Fibroblast of lung (primary cell): ENCODE measurements around the gene PPP4C. TPM values are rescaled to one million over a fixed set of nuclear protein-coding genes. Genes with fewer than 3 reads are reported as not detected.

ENCODE experiments used
- DNase-seq, 2 donors: peaks; one replicate each; pipeline versions ENCODE4 v3.0.0 to v3.0.0-alpha.2; 2010; ENCODE audit warnings: low read depth in 2 of 2
- H2AFZ ChIP-seq: 2 replicates; pipeline ENCODE4 v1.5.1; 2012; ENCODE audit warnings: low read length, control low read depth, inconsistent platforms
- H3K27ac ChIP-seq: 2 replicates; pipeline ENCODE4 v1.5.1; 2011; ENCODE audit warnings: low read length, control low read depth; ENCODE audit not compliant: insufficient read depth
- H3K27me3 ChIP-seq: 2 replicates; pipeline ENCODE4 v1.5.1; 2011; ENCODE audit warnings: mild to moderate bottlenecking, low read length; ENCODE audit not compliant: control insufficient read depth, insufficient read depth
- H3K36me3 ChIP-seq: 2 replicates; pipeline ENCODE4 v1.5.1; 2011; ENCODE audit warnings: low read length; ENCODE audit not compliant: control insufficient read depth, insufficient read depth
- H3K4me1 ChIP-seq: 2 replicates; pipeline ENCODE4 v1.5.1; 2011; ENCODE audit warnings: low read length; ENCODE audit not compliant: control insufficient read depth, insufficient read depth; ENCODE audit errors: extremely low read depth
- H3K4me2 ChIP-seq: 2 replicates; pipeline ENCODE4 v1.5.1; 2011; ENCODE audit warnings: low read length, control low read depth; ENCODE audit not compliant: insufficient read depth; ENCODE audit errors: extremely low read depth
- H3K4me3 ChIP-seq, 4 experiments: fragments of 200-600 bp in 1 of 4; sonication (generic) in 1 of 4; replicated peaks in 1 of 4; 2 replicates each; pipeline ENCODE4 v1.5.1; 2011 to 2016; ENCODE audit warnings: low read length in 4 of 4, low read depth in 3 of 4, mild to moderate bottlenecking in 3 of 4, control low read depth in 2 of 4, inconsistent platforms in 1 of 4, mixed read lengths in 1 of 4; ENCODE audit not compliant: insufficient read depth in 1 of 4; ENCODE audit errors: control extremely low read depth in 1 of 4
- H3K79me2 ChIP-seq: 2 replicates; pipeline ENCODE4 v1.5.1; 2012; ENCODE audit warnings: mild to moderate bottlenecking, low read length, inconsistent platforms; ENCODE audit not compliant: control insufficient read depth, insufficient read depth
- H3K9ac ChIP-seq: 2 replicates; pipeline ENCODE4 v1.5.1; 2011; ENCODE audit warnings: mild to moderate bottlenecking, low read length, control low read depth; ENCODE audit not compliant: insufficient read depth
- H3K9me3 ChIP-seq: 2 replicates; pipeline ENCODE4 v1.5.1; 2012; ENCODE audit warnings: low read depth, low read length; ENCODE audit not compliant: control insufficient read depth, insufficient read depth
- H4K20me1 ChIP-seq: 2 replicates; pipeline ENCODE4 v1.5.1; 2011; ENCODE audit warnings: low read length; ENCODE audit not compliant: control insufficient read depth, insufficient read depth; ENCODE audit errors: extremely low read depth
- EZH2 ChIP-seq: IDR thresholded peaks from 2 replicates; pipeline ENCODE4 v1.5.1; 2012; ENCODE audit warnings: low read length, control low read depth, mild to moderate bottlenecking; ENCODE audit errors: missing control alignments
- polyA minus RNA-seq: library from RNA; depleted of rRNA, polyadenylated mRNA; stranded (reverse); fragments of >200 nt; gene quantifications from 2 replicates; pipeline ENCODE4 v1.2.3, GENCODE V29; 2011; ENCODE audit warnings: low replicate concordance
- polyA plus RNA-seq, 2 donors: library from polyadenylated mRNA; depleted of rRNA in 1 of 2; stranded (reverse) in 1 of 2; unstranded in 1 of 2; fragments of >200 nt; gene quantifications; 2 replicates each; pipeline ENCODE4 v1.2.1, GENCODE V29; 2011 to 2012; ENCODE audit warnings: missing spikeins in 1 of 2
- total RNA-seq: library from RNA; depleted of rRNA; stranded (reverse); fragments of >200 nt; gene quantifications from 2 replicates; pipeline ENCODE4 v1.2.1, GENCODE V29; 2014
- TF ChIP-seq, protein P1 (sequence below), 2 donors: IDR thresholded peaks in 1 of 2; conservative IDR thresholded peaks in 1 of 2; 1 replicate in 1 of 2; 2 replicates in 1 of 2; pipeline ENCODE4 v1.5.1; 2011 to 2012; ENCODE audit warnings: low read length in 2 of 2, control low read depth in 1 of 2, inconsistent platforms in 1 of 2, low read depth in 1 of 2, mild to moderate bottlenecking in 1 of 2

Gene PPP4C
- total RNA-seq (134 and 147 TPM in 2 replicates), polyA plus RNA-seq (116 and 161 TPM in 2 replicates), polyA minus RNA-seq (526 and 648 TPM in 2 replicates)
- polyA plus RNA-seq (2012): 110 and 164 TPM in 2 replicates

DNA sequence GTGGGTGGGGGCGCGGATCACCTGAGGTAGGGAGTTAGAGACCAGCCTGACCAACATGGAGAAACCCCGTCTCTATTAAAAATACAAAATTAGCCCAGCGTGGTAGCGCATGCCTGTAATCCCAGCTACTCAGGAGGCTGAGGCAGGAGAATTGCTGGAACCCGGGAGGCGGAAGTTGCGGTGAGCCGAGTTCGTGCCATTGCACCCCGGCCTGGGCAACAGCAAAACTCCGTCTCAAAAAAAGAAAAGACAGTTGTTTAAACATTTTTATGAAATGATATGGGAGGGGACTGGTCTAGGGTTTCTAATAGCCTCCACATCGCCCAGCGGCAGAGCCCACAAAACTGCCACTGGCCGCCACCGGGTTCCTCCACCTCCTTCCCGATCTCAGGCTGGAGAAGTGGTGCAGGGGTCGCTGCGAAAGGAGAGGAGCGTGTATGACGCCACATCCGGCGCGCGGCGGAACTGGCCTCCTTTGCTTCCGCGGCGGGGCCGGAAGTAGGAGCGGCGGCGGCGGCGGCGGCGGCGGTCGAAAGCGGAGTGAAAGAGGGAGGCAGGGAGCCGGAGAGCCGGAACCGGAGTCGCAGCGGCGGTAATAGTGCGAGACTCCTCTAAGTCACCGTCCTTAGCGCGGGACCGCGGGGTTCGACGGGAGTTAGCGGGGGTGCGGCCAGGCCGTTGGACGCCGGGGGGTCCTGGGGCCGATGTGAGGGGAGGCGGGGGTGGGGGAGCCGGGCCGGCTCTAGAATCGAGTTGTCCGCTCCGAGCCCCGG is at the start of gene PPP4C:
Gene PPP4C, plus strand, starts transcription at position 492 of the 773 bp plus-strand sequence. CDS start 384 bp downstream, outside the sequence.
- H3K27me3 ChIP-seq: no peaks in the 10 kb centered on the region
- H3K9me3 ChIP-seq: no peaks in the 10 kb centered on the region
- H3K27ac ChIP-seq: peak within 1 kb of the TSS; percentile 95
- H2AFZ ChIP-seq: no peak within 1 kb of the TSS
- peak; percentile 88 to 89 for DNase-seq
- H3K4me2 ChIP-seq: peak within 1 kb of the TSS; percentile 100
- peaks cover 13% of the 10 kb centered on the region for H3K4me1 ChIP-seq
- H3K79me2 ChIP-seq: peaks cover 43% of the 10 kb centered on the region
- H4K20me1 ChIP-seq: no peaks in the 10 kb centered on the region
- H3K9ac ChIP-seq: peak within 1 kb of the TSS; percentile 93
- H3K36me3 ChIP-seq: peaks cover 25% of the 10 kb centered on the region
- TF ChIP-seq EZH2: no peak
- H3K4me3 ChIP-seq: peak within 1 kb of the TSS; percentile 73 to 97 (median 88)

- TF ChIP-seq, protein P1, sequence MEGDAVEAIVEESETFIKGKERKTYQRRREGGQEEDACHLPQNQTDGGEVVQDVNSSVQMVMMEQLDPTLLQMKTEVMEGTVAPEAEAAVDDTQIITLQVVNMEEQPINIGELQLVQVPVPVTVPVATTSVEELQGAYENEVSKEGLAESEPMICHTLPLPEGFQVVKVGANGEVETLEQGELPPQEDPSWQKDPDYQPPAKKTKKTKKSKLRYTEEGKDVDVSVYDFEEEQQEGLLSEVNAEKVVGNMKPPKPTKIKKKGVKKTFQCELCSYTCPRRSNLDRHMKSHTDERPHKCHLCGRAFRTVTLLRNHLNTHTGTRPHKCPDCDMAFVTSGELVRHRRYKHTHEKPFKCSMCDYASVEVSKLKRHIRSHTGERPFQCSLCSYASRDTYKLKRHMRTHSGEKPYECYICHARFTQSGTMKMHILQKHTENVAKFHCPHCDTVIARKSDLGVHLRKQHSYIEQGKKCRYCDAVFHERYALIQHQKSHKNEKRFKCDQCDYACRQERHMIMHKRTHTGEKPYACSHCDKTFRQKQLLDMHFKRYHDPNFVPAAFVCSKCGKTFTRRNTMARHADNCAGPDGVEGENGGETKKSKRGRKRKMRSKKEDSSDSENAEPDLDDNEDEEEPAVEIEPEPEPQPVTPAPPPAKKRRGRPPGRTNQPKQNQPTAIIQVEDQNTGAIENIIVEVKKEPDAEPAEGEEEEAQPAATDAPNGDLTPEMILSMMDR (conservative IDR thresholded peaks at IDR 0.05 in 1 of 2, IDR thresholded peaks at IDR 0.05 in 1 of 2; ENCODE audit: low read depth in 1 of 2, low read length in 2 of 2): no peak
- no peak overlapping the region for H3K4me3 ChIP-seq
- peaks cover 36% of the 10 kb centered on the region for H3K27me3 ChIP-seq
- H2AFZ ChIP-seq: no peak overlapping the region
- no peak overlapping the region for H3K4me2 ChIP-seq
- H3K79me2 ChIP-seq: no peaks in the 10 kb centered on the region
- no peak for DNase-seq
- H3K9ac ChIP-seq: no peak overlapping the region
- H3K4me1 ChIP-seq: no peaks in the 10 kb centered on the region
- no peaks in the 10 kb centered on the region for H4K20me1 ChIP-seq
- H3K36me3 ChIP-seq: no peaks in the 10 kb centered on the region
- no peak overlapping the region for H3K27ac ChIP-seq
- H3K9me3 ChIP-seq: no peaks in the 10 kb centered on the region
Observed at GRCh38 chr16:30026449-30026848, 49.3 kb upstream of the PPP4C start.

DNA sequence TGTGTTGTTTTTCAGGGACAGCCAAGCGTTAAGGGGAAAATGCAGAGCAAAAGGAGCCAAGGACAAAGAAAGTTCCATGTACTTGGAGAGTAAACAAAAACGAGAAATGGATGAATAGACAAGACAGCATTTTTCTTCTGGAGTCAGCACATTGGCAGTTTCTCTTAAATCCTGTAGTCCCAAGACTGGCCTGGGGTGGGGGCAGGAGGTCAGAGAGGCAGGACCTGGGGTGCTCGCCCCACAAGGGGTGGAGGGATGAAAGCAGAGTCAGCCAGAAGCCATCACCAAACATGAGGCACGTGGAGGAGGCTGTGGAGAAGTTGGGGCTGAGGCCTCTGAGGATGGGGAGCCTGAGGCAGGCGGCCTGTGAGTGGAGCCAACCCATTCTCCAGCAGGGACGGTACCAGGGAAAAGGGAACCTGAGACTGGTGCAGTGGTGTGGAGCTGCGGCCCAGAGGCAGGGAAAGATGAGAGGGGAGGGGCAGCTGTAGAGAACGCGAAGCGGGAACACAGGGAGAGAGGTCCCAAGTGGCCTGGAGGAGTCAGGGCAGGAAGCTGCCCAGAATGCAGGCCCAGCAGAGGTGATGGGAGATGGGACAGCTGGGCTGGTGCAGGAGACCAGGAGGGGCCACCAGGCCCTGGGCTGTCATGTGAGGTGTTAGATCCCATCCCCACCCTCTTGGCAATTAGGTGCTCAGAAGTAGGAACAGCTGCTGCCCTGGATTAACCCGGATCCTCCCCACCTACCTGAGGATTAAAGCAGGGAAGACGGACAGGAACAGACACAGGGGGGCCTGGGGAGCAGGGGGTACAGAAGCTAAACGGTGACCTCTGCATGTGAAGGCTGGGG is 48.0 kb upstream of the PPP4C start:
- H2AFZ ChIP-seq: no peak overlapping the region
- H3K27ac ChIP-seq: no peak overlapping the region
- H3K4me1 ChIP-seq: peaks cover 2% of the 10 kb centered on the region
- peaks cover 41% of the 10 kb centered on the region for H3K27me3 ChIP-seq
- H3K9me3 ChIP-seq: no peaks in the 10 kb centered on the region
- H3K4me3 ChIP-seq: no peak overlapping the region
- no peak for DNase-seq
- H3K4me2 ChIP-seq: no peak overlapping the region
- H3K79me2 ChIP-seq: no peaks in the 10 kb centered on the region
- no peak overlapping the region for H3K9ac ChIP-seq
- H4K20me1 ChIP-seq: no peaks in the 10 kb centered on the region
- TF ChIP-seq, protein P1 (conservative IDR thresholded peaks at IDR 0.05 in 1 of 2, IDR thresholded peaks at IDR 0.05 in 1 of 2; ENCODE audit: low read depth in 1 of 2, low read length in 2 of 2): no peak
- no peak for TF ChIP-seq EZH2
- H3K36me3 ChIP-seq: no peaks in the 10 kb centered on the region
